SK-N-SH treated with all-trans-retinoic acid at 6 μM for 48 hours (cell line): ENCODE results near the gene SRP54.

Experiments
- ATAC-seq: fragments of 200-7000 bp; cut with Tn5 transposase; 3 replicates; pipeline ENCODE4 v1.9.1; 2020; ENCODE audit warnings: mild to moderate bottlenecking, moderate library complexity
- ARNTL ChIP-seq: fragments of 450-650 bp; formaldehyde crosslinking; IDR thresholded peaks from 2 replicates; pipeline ENCODE4 v1.5.0; 2020; ENCODE audit warnings: low read depth, mild to moderate bottlenecking, moderate library complexity, borderline replicate concordance
- BACH2 ChIP-seq: fragments of 250-450 bp; sonication (Bioruptor Pico); IDR thresholded peaks from 2 replicates; pipeline ENCODE4 v1.9.0; 2021; ENCODE audit warnings: mild to moderate bottlenecking, borderline replicate concordance
- CREB5 ChIP-seq: fragments of 250-450 bp; sonication (Bioruptor Pico); IDR thresholded peaks from 2 replicates; pipeline ENCODE4 v1.5.1; 2020; ENCODE audit warnings: low read depth, mild to moderate bottlenecking, moderate library complexity
- CSDC2 ChIP-seq: fragments of 250-450 bp; sonication (Bioruptor Pico); IDR thresholded peaks from 2 replicates; pipeline ENCODE4 v1.5.0; 2020; ENCODE audit warnings: mild to moderate bottlenecking, moderate library complexity
- CSRNP3 ChIP-seq: fragments of 250-450 bp; sonication (Bioruptor Pico); IDR thresholded peaks from 2 replicates; pipeline ENCODE4 v1.5.1; 2021; ENCODE audit warnings: mild to moderate bottlenecking, moderate library complexity
- GLIS3 ChIP-seq: fragments of 250-450 bp; sonication (Bioruptor Pico); IDR thresholded peaks from 2 replicates; pipeline ENCODE4 v1.5.0; 2020; ENCODE audit warnings: mild to moderate bottlenecking, moderate library complexity
- ISL1 ChIP-seq: fragments of 250-450 bp; sonication (Bioruptor Pico); IDR thresholded peaks from 2 replicates; pipeline ENCODE4 v2.1.2; 2022; ENCODE audit warnings: mild to moderate bottlenecking, moderate library complexity
- OSR1 ChIP-seq: fragments of 250-450 bp; sonication (Bioruptor Pico); IDR thresholded peaks from 2 replicates; pipeline ENCODE4 v1.8.0; 2022; ENCODE audit warnings: moderate library complexity, mild to moderate bottlenecking, inconsistent platforms
- PATZ1 ChIP-seq: fragments of 250-450 bp; sonication (Bioruptor Pico); IDR thresholded peaks from 2 replicates; pipeline ENCODE4 v1.8.0; 2020; ENCODE audit warnings: mild to moderate bottlenecking, moderate library complexity, borderline replicate concordance
- POU6F1 ChIP-seq: fragments of 250-450 bp; sonication (Bioruptor Pico); IDR thresholded peaks from 2 replicates; pipeline ENCODE4 v1.8.0; 2021; ENCODE audit warnings: low read depth, mild to moderate bottlenecking, moderate library complexity, borderline replicate concordance
- PPARA ChIP-seq: fragments of 250-450 bp; sonication (Bioruptor Pico); IDR thresholded peaks from 2 replicates; pipeline ENCODE4 v1.5.0; 2020; ENCODE audit warnings: mild to moderate bottlenecking, borderline replicate concordance
- RARB ChIP-seq: fragments of 250-450 bp; sonication (Bioruptor Pico); IDR thresholded peaks from 2 replicates; pipeline ENCODE4 v1.8.0; 2021; ENCODE audit warnings: mild to moderate bottlenecking, moderate library complexity
- SNAI2 ChIP-seq: fragments of 250-450 bp; sonication (Bioruptor Pico); IDR thresholded peaks from 2 replicates; pipeline ENCODE4 v1.5.0; 2020; ENCODE audit warnings: mild to moderate bottlenecking, moderate library complexity
- TCF4 ChIP-seq: fragments of 250-450 bp; sonication (Bioruptor Pico); IDR thresholded peaks from 2 replicates; pipeline ENCODE4 v1.8.0; 2021; ENCODE audit warnings: mild to moderate bottlenecking, moderate library complexity, borderline replicate concordance
- TOX ChIP-seq: fragments of 250-450 bp; sonication (Bioruptor Pico); IDR thresholded peaks from 2 replicates; pipeline ENCODE4 v1.8.0; 2021; ENCODE audit warnings: mild to moderate bottlenecking, moderate library complexity, borderline replicate concordance
- TSHZ2 ChIP-seq: fragments of 250-450 bp; sonication (Bioruptor Pico); IDR thresholded peaks from 2 replicates; pipeline ENCODE4 v1.5.0; 2020; ENCODE audit warnings: mild to moderate bottlenecking, moderate library complexity
- ZC3H10 ChIP-seq: fragments of 250-450 bp; sonication (Bioruptor Pico); IDR thresholded peaks from 2 replicates; pipeline ENCODE4 v1.5.1; 2021; ENCODE audit warnings: mild to moderate bottlenecking, moderate library complexity
- ZFP3 ChIP-seq: fragments of 250-450 bp; sonication (Bioruptor Pico); IDR thresholded peaks from 2 replicates; pipeline ENCODE4 v1.5.0; 2020; ENCODE audit warnings: mild to moderate bottlenecking, moderate library complexity
- ZFP30 ChIP-seq: fragments of 450-650 bp; formaldehyde crosslinking; IDR thresholded peaks from 2 replicates; pipeline ENCODE4 v1.5.0; 2022; ENCODE audit warnings: mild to moderate bottlenecking, moderate library complexity
- ZNF565 ChIP-seq: fragments of 450-650 bp; formaldehyde crosslinking; conservative IDR thresholded peaks from 2 replicates; pipeline ENCODE4 v1.5.0; 2020; ENCODE audit warnings: low read depth, mild to moderate bottlenecking, moderate library complexity
- ZNF70 ChIP-seq: fragments of 450-650 bp; formaldehyde crosslinking; IDR thresholded peaks from 2 replicates; pipeline ENCODE4 v1.5.0; 2020; ENCODE audit warnings: mild to moderate bottlenecking, moderate library complexity
- ZNF8 ChIP-seq: fragments of 450-650 bp; formaldehyde crosslinking; IDR thresholded peaks from 2 replicates; pipeline ENCODE4 v1.5.0; 2020; ENCODE audit warnings: mild to moderate bottlenecking, moderate library complexity

SRP54 gene

GRCh38 chr14:34970665-34971064 lies 12.1 kb upstream of the SRP54 start (continued):
- TF ChIP-seq ARNTL: no peak
- TF ChIP-seq TCF4 (CRISPR knock-in tag): no peak
- TF ChIP-seq ZNF8 (CRISPR knock-in tag): no peak

- ATAC-seq: no peak
- TF ChIP-seq CSRNP3: no peak
- no peak for TF ChIP-seq BACH2 (CRISPR knock-in tag)
- no peak for TF ChIP-seq GLIS3
- no peak for TF ChIP-seq ZFP30 (CRISPR knock-in tag)
- TF ChIP-seq ZNF70 (CRISPR knock-in tag): no peak
- TF ChIP-seq ZNF8 (CRISPR knock-in tag): no peak
- TF ChIP-seq CREB5 (CRISPR knock-in tag): no peak
- TF ChIP-seq OSR1: no peak
- no peak for TF ChIP-seq PPARA
- no peak for TF ChIP-seq POU6F1
- no peak for TF ChIP-seq ZFP3
- no peak for TF ChIP-seq RARB (CRISPR knock-in tag)
- TF ChIP-seq TCF4 (CRISPR knock-in tag): no peak
- TF ChIP-seq SNAI2: no peak
- no peak for TF ChIP-seq TSHZ2 (CRISPR knock-in tag)
- no peak for TF ChIP-seq ARNTL
- no peak for TF ChIP-seq ZNF565 (CRISPR knock-in tag)
- TF ChIP-seq ISL1 (CRISPR knock-in tag): no peak
- no peak for TF ChIP-seq ZC3H10
- no peak for TF ChIP-seq CSDC2 (CRISPR knock-in tag)
These were observed 11.4 kb upstream of the SRP54 start for GRCh38 chr14:34971381-34971780.

- ATAC-seq: no peak
- TF ChIP-seq RARB (CRISPR knock-in tag): no peak
- no peak for TF ChIP-seq ZC3H10
- TF ChIP-seq ISL1 (CRISPR knock-in tag): no peak
- TF ChIP-seq OSR1: no peak
- no peak for TF ChIP-seq SNAI2
- TF ChIP-seq CSDC2 (CRISPR knock-in tag): no peak
- TF ChIP-seq TOX: no peak
- TF ChIP-seq ZFP30 (CRISPR knock-in tag): no peak
- no peak for TF ChIP-seq GLIS3
- TF ChIP-seq CSRNP3: no peak
- no peak for TF ChIP-seq POU6F1
- no peak for TF ChIP-seq ZNF70 (CRISPR knock-in tag)
- TF ChIP-seq TSHZ2 (CRISPR knock-in tag): no peak
- no peak for TF ChIP-seq PATZ1
- TF ChIP-seq ZNF565 (CRISPR knock-in tag): no peak
- TF ChIP-seq TCF4 (CRISPR knock-in tag): no peak
- TF ChIP-seq PPARA: no peak
These were observed 11.0 kb upstream of the SRP54 start for GRCh38 chr14:34971801-34972200.
